ENCODE results near the gene CACNA1C.

CACNA1C gene

GRCh38 chr12:2286047-2286446 lies 233.3 kb downstream of the CACNA1C start:
- DNase-seq = no peak

GRCh38 chr12:2286461-2287131 lies 233.8 kb downstream of the CACNA1C start:
- no peak for DNase-seq

- DNase-seq = no peak
Measured at GRCh38 chr12:2287151-2287550, 234.4 kb downstream of the CACNA1C start.

- no peak for DNase-seq
Measured at GRCh38 chr12:2287589-2287988, 234.8 kb downstream of the CACNA1C start.

- DNase-seq = no peak
Measured at GRCh38 chr12:2288001-2288400, 235.2 kb downstream of the CACNA1C start.

GRCh38 chr12:2288471-2288870 lies 235.7 kb downstream of the CACNA1C start:
- DNase-seq = no peak

GRCh38 chr12:2288875-2289274 lies 236.1 kb downstream of the CACNA1C start:
- DNase-seq = no peak

- no peak for DNase-seq
Measured at GRCh38 chr12:2289525-2289924, 236.7 kb downstream of the CACNA1C start.

GRCh38 chr12:2290091-2290490 lies 237.3 kb downstream of the CACNA1C start:
- DNase-seq = no peak

GRCh38 chr12:2290516-2291065 lies 237.8 kb downstream of the CACNA1C start:
- no peak for DNase-seq

- no peak for DNase-seq
Measured at GRCh38 chr12:2291182-2291832, 238.5 kb downstream of the CACNA1C start.

GRCh38 chr12:2291947-2292346 lies 239.2 kb downstream of the CACNA1C start:
- DNase-seq = no peak

- no peak for DNase-seq
Measured at GRCh38 chr12:2292560-2292959, 239.8 kb downstream of the CACNA1C start.

GRCh38 chr12:2294651-2295475 lies 242.1 kb downstream of the CACNA1C start:
- DNase-seq = no peak

- no peak for DNase-seq
Measured at GRCh38 chr12:2295941-2296461, 243.2 kb downstream of the CACNA1C start.

GRCh38 chr12:2297004-2297403 lies 244.2 kb downstream of the CACNA1C start:
- DNase-seq = no peak

- DNase-seq = no peak
Measured at GRCh38 chr12:2297658-2298057, 244.9 kb downstream of the CACNA1C start.

- no peak for DNase-seq
Measured at GRCh38 chr12:2298556-2299200, 245.9 kb downstream of the CACNA1C start.

GRCh38 chr12:2299206-2299605 lies 246.4 kb downstream of the CACNA1C start:
- DNase-seq = no peak

- no peak for DNase-seq
Measured at GRCh38 chr12:2300168-2300567, 247.4 kb downstream of the CACNA1C start.

- no peak for DNase-seq
Measured at GRCh38 chr12:2300886-2301285, 248.1 kb downstream of the CACNA1C start.

- DNase-seq = no peak
Measured at GRCh38 chr12:2301531-2302461, 249.0 kb downstream of the CACNA1C start.

Data from stimulated activated naive CD4-positive, alpha-beta T cell treated with Interleukin-2 at 50 U/mL for 16 hours (primary cell).